Activated CD4-positive, alpha-beta memory T cell treated with anti-CD3 and anti-CD28 coated beads, Interleukin-2, amount 10 ng/mL, durations not matched to agents 7 days and 5 days (primary cell): ENCODE measurements around the gene AZU1. TPM values are rescaled to one million over a fixed set of nuclear protein-coding genes. Genes with fewer than 3 reads are reported as not detected.

Experiments used
- CTCF ChIA-PET: fragments of 350-600 bp; sonication (Branson Sonifier 250); formaldehyde crosslinking; loops from one replicate; lab custom pipeline; 2021; ENCODE audit warnings: antibody characterized with exemption, inconsistent platforms; lab: Charles Lee
- POLR2A ChIA-PET: fragments of 350-600 bp; sonication (Branson Sonifier 250); formaldehyde crosslinking; loops from one replicate; lab custom pipeline; 2021; ENCODE audit warnings: antibody characterized with exemption; lab: Charles Lee
- DNase-seq: peaks from one replicate; pipeline ENCODE4 v3.0.0-alpha.2; 2020
- H3K27ac Mint-ChIP-seq: one replicate; pipeline ENCODE4 v1.8.0; 2021; ENCODE audit warnings: mild to moderate bottlenecking, mixed read lengths
- H3K27me3 Mint-ChIP-seq: one replicate; pipeline ENCODE4 v1.8.0; 2021; ENCODE audit warnings: mixed read lengths
- H3K36me3 Mint-ChIP-seq: one replicate; pipeline ENCODE4 v1.8.0; 2021; ENCODE audit warnings: low read depth, mixed read lengths
- H3K4me1 Mint-ChIP-seq: one replicate; pipeline ENCODE4 v1.8.0; 2021; ENCODE audit warnings: mixed read lengths
- H3K4me3 Mint-ChIP-seq: one replicate; pipeline ENCODE4 v1.8.0; 2021; ENCODE audit warnings: mild to moderate bottlenecking, mixed read lengths
- H3K9me3 Mint-ChIP-seq: one replicate; pipeline ENCODE4 v1.8.0; 2021; ENCODE audit warnings: mixed read lengths
- total RNA-seq, 2 experiments: library from RNA; stranded (reverse); gene quantifications; one replicate each; pipeline ENCODE4 v1.2.3, GENCODE V29; 2021

The AZU1 gene
- total RNA-seq, 2 experiments from 2014 or later, result not detected

DNA sequence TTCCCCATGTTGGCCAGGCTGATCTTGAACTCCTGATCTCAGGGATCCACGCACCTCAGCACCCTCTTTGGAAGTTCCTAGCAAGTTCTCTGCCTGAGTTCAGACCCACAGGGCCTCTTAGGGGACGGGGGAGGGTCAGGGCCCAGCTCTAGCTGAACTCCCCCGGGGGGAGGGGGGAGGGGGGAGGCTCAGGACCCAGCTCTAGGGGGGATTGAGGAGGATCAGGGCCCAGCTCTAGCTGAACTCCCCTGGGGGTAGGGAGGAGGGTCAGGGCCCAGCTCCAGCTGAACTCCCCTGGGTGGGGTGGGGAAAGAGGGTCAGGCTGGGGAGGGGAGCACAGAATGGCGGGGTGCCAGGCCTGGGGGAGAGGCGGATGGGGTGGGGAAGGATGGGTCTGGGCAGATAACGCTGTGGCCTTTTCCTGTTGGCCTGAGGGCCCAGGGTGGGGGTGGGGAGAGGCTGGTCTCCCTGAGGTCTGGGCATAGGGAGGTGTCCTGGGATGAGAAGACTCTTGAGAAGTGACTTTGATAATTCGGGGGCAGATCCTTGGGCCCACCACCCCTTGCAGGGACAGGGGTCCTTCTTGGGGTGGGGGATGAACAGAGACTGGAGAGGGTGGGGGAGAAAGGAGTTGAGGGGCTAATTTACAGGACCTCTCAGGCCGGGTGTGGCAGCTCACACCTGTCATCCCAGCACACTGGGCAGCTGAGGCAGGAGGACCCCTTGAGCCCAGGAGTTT, 35.9 kb upstream of the AZU1 start:
- Mint-ChIP-seq H3K36me3 (no peaks in the 10 kb centered on the region), H3K4me3 (no peak overlapping the region), H3K9me3 (no peaks in the 10 kb centered on the region), H3K4me1 (peaks cover 3% of the 10 kb centered on the region), H3K27me3 (no peaks in the 10 kb centered on the region), H3K27ac (no peak overlapping the region)
- DNase-seq, result no peak
- ChIA-PET CTCF (no interaction called here), POLR2A (no interaction called here)

DNA sequence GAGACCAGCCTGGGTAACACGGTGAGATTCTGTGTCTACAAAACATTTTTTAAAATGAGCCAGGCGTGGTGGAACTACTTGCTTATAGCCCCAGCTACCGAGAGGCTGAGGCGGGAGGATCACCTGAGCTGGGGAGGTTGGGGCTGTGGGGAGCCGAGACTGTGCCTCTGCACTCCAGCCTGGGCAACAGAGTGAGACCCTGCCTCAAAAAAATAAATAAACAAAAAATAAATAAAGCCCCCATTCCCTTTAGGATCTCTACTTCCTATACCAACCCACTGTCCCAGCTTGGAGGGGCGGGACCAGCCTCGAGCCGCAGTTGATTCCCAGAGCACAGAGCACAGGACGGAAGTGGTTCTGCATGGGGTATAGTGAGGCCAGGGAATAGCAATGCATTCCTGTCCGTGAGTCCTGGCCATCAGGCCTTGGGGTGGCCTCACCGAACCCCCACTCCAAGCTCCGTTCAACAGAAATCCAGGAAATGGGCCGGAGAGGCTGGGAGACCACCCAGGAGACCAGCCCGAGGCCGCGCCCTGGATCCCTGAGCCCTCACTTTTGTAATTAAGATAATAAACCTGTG, 35.2 kb upstream of the AZU1 start:
- POLR2A ChIA-PET, result no interaction called here
- no peak for DNase-seq

DNA sequence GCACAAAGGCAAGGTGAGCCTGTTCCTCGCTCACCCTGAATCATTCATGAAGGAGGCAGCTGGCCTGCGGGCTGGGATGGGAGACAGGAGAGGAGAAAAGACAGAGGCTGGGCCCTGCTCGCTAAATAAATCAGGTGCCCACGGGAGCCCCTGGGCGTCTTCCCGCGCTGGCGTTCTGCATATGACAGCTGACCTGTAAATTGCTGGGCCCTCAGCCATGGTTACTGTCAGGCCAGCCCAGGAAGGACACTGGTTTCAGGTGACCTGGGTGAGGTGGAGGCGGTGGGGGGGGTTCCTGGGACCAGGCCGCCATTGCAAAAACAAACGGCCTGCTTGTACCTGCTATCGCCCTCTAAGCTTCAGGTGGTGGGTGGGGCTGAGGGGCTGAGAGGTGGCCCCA, 33.8 kb upstream of the AZU1 start:
- peaks cover 5% of the 10 kb centered on the region for H3K4me1 Mint-ChIP-seq
- no peak overlapping the region for H3K4me3 Mint-ChIP-seq
- no peak for DNase-seq
- no peaks in the 10 kb centered on the region for H3K27me3 Mint-ChIP-seq
- no peak overlapping the region for H3K27ac Mint-ChIP-seq
- H3K9me3 Mint-ChIP-seq, result no peaks in the 10 kb centered on the region
- POLR2A ChIA-PET, result no interaction called here
- peaks cover 5% of the 10 kb centered on the region for H3K36me3 Mint-ChIP-seq
- CTCF ChIA-PET, result interaction anchor here (0.6 kb wide), 1 partner anchor 285 kb away, joined by 3 read pairs; no protein-coding TSS in a partner anchor

More for the DNA sequence above, 35.2 kb upstream of the AZU1 start:
- Mint-ChIP-seq H3K4me1 (peaks cover 6% of the 10 kb centered on the region), H3K36me3 (no peaks in the 10 kb centered on the region), H3K27ac (no peak overlapping the region), H3K27me3 (no peaks in the 10 kb centered on the region), H3K4me3 (no peak overlapping the region), H3K9me3 (no peaks in the 10 kb centered on the region)
- CTCF ChIA-PET, result no interaction called here

DNA sequence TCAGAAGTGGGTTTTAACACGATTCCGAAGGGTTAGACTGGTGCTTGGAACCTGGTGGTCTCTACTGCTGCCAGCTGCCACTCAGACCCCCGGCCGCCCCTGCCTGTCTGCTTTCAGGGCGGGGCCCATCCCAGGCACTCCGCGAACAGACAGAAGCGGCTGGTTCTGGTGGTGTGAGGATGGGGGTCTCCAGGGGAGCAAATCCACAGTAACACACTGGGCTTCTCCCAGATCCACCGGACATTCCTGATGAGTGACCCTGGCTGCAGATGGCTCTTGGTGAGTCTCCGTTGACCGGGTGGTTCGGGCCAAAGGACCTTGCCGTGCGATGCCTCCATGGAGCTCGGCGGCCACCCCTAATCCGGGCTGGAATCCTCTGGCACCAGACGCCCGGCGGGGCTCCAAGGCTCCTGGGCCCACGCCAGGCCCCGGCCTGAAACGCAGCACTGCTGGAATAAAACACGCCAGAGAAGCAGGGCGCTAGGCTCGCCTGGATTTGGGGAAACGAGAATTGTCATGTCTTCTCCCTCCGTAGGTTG, 32.5 kb upstream of the AZU1 start:
- Mint-ChIP-seq H3K27me3 (no peaks in the 10 kb centered on the region), H3K4me3 (no peak overlapping the region), H3K9me3 (no peaks in the 10 kb centered on the region), H3K36me3 (peaks cover 19% of the 10 kb centered on the region), H3K27ac (no peak overlapping the region), H3K4me1 (peaks cover 16% of the 10 kb centered on the region)
- no peak for DNase-seq
- ChIA-PET POLR2A (no interaction called here), CTCF (no interaction called here)

DNA sequence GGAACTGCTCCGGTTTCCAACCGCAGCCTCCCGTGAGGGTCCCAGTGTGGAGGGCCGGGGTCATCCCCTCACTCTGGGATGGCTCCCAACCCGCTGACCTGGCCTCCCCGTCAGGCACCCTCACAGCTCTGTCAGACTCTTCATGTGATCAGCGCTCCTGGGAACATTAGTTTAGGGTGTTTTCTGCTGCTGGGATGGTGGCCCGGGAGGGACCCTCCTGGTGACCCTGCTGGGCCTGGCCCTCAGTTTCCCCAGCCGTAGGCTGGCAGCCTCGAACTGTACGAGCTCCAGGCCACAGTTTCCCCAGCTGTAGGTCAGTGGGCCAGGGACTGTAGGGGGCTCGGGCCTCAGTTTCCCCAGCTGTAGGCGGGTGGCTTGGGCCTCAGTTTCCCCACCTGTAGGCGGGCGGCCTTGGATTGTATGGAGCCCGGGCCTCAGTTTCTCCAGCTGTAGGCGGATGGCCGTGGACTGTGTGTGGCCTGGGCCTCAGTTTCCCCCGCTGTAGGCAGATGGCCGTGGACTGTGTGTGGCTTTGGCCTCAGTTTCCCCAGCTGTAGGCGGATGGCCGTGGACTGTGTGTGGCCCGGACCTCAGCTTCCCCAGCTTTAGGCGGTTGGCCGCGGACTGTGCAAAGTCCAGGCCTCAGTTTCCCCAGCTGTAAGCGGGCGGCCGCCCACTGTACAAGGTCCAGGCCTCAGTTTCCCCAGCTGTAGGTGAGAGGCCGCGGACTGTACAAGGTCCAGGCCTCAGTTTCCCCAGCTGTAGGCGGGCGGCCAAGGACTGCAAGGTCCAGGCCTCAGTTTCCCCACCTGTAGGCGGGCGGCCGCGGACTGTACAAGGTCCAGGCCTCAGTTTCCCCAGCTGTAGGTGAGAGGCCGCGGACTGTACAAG, 31.7 kb upstream of the AZU1 start:
- no peak for DNase-seq
- ChIA-PET POLR2A (interaction anchor here (1.2 to 1.7 kb wide), 4 partner anchors 12 to 473 kb away, joined by 3 to 7 read pairs (median 4); partner anchors contain the start of gene CIRBP), CTCF (interaction anchor here (1.0 kb wide), 1 partner anchor 26 kb away, joined by 6 read pairs; no protein-coding TSS in a partner anchor)
- Mint-ChIP-seq H3K4me3 (no peak overlapping the region), H3K27me3 (no peaks in the 10 kb centered on the region), H3K27ac (no peak overlapping the region), H3K9me3 (no peaks in the 10 kb centered on the region), H3K36me3 (peaks cover 25% of the 10 kb centered on the region), H3K4me1 (peaks cover 23% of the 10 kb centered on the region)

DNA sequence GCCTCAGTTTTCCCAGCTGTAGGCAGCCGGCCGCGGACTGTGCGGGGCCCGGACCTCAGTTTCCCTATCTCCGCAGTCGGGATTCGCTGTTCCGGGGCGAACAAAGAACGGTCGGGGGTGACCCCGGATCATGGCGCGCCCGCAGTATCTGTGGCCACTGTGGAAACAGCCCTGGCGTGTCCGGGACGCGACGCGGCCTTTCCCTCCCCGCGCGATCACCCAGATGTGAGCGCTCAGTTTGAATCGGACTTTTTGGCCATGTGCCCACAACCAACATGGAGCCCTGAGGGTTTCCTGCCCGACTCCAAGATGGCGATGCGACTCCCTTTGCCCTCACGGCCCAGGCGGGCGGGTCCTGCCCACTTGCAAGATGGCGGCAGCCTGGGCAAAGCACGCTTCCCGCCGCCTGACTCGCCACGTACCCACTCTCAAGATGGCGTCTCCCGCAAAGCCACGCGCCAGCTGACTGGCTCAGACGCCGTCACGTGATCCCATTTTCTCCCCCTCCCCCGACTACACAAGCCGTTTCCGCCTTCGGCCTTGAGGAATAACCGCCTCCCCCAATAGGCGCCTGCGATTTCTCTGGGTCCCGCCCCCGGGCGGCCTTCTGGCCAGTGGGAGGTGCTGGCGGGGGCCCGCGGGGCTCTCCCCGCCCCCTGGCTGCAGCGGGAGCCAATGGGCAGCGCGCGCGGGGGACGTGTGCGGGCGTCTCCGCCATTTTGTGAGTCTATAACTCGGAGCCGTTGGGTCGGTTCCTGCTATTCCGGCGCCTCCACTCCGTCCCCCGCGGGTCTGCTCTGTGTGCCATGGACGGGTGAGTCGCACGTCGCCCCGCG, 30.7 kb upstream of the AZU1 start, which contains the start of gene PTBP1:
Gene PTBP1, plus strand, starts transcription at position 761 of the 836 bp plus-strand sequence. Its CDS starts 46 bp downstream, at position 807.
- H3K27me3 Mint-ChIP-seq, result no peaks in the 10 kb centered on the region
- H3K4me1 Mint-ChIP-seq, result peaks cover 33% of the 10 kb centered on the region
- no peaks in the 10 kb centered on the region for H3K9me3 Mint-ChIP-seq
- ChIA-PET POLR2A (interaction anchor here (0.6 to 1.7 kb wide), 12 partner anchors 11 to 472 kb away, joined by 3 to 7 read pairs (median 3); partner anchors contain the start of gene CIRBP), CTCF (interaction anchor here (1.0 kb wide), 1 partner anchor 27 kb away, joined by 6 read pairs; no protein-coding TSS in a partner anchor)
- H3K36me3 Mint-ChIP-seq, result peaks cover 33% of the 10 kb centered on the region
- H3K27ac Mint-ChIP-seq, result peak within 1 kb of the TSS; percentile 83
- peak within 1 kb of the TSS; percentile 90 for H3K4me3 Mint-ChIP-seq
- DNase-seq, result peak; percentile 100

DNA sequence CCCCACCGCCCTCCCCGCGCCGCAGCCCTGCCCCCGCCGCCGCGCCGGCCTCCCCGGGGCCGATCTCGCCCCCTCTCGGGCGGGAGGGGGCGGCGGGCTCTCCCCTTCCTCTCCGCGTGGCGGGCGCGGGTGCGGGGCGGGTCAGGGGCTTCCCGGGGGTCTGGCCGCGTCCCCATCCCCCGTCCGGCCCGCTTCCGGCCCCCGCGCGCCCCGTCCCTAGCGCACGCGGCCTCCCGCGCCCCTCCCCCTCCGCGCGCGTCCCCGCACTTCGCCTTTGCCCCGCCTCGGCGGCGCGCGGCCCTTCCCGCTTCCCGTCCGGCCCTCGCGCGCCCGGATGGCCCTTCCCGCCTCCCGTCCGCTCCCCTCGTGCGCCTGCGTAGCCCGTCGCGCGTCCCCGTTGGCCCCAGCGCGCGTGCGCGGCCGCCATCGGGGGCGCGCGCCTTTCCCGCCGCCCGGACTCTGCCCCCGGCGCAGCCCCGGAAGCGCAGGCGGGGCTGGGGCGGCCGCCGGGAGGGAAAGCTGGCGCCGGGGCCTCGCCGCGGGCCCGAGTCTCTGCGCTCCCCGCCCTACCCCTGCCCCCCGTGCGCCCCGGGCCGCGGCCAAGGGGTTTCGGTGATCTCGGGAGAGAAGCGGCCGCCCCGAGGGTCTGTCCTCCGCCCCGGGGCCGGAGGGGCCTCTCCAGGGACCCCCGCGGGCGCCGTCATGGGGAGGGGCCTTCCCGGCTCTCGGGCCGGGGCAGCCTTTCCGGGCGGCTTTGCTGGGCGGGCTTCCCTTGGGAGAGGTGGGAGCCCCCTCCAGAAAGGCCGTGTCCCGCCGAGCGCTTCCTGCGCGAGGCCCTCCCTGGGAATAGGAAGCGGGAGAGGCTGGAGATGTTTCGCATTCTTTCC, 29.9 kb upstream of the AZU1 start:
- CTCF ChIA-PET, result no interaction called here
- POLR2A ChIA-PET, result interaction anchor here (0.6 to 2.3 kb wide), 15 partner anchors 9 to 336 kb away, joined by 3 to 7 read pairs (median 3); partner anchors contain the start of genes BSG, CFD, MED16 and RNU6-9
- H3K4me1 Mint-ChIP-seq, result peaks cover 40% of the 10 kb centered on the region
- peak; percentile 92 for DNase-seq
- H3K27ac Mint-ChIP-seq, result peak overlapping the region; percentile 83
- peaks cover 38% of the 10 kb centered on the region for H3K36me3 Mint-ChIP-seq
- H3K27me3 Mint-ChIP-seq, result no peaks in the 10 kb centered on the region
- peak overlapping the region; percentile 90 for H3K4me3 Mint-ChIP-seq
- no peaks in the 10 kb centered on the region for H3K9me3 Mint-ChIP-seq

DNA sequence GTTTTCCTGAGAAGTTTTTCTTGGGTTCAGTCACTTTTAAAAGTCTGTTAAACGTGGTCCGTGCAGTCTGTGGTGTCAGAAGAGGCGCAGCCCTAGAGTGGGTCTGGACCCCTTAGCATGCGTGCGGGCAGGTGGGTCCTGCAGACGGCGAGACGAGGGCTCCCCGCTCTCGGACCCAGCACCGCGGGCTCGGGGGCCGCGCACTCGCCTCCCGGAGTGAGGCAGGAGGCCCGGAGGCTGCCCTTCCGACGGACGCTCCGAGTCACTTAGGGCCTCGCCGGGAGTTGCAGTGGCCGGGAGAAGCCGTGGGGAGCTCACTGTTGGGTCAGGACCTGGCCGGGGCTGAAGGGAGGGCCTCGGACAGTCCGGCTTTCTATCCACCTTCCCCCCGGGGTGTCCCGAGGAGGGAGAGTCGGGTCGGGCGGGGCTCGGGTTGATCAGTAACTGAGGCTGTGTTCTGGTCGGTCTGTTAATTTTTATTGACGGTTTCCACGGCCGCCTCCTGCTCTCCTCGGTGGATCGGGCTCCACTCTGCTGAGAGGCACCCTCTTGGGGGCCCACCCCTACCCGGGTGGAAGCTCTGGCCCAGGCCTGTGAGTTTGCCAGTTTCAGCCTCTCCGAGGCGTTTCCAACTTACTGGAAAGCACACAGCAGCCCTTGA, 29.1 kb upstream of the AZU1 start:
- Mint-ChIP-seq H3K36me3 (peaks cover 45% of the 10 kb centered on the region), H3K4me1 (peaks cover 46% of the 10 kb centered on the region), H3K27ac (peak overlapping the region; percentile 89), H3K9me3 (no peaks in the 10 kb centered on the region), H3K27me3 (no peaks in the 10 kb centered on the region), H3K4me3 (peak overlapping the region; percentile 90)
- ChIA-PET POLR2A (interaction anchor here (0.6 to 2.3 kb wide), 11 partner anchors 8 to 317 kb away, joined by 3 to 6 read pairs (median 3); partner anchors contain the start of genes BSG, CFD, MED16 and RNU6-9), CTCF (no interaction called here)
- peak; percentile 33 for DNase-seq

DNA sequence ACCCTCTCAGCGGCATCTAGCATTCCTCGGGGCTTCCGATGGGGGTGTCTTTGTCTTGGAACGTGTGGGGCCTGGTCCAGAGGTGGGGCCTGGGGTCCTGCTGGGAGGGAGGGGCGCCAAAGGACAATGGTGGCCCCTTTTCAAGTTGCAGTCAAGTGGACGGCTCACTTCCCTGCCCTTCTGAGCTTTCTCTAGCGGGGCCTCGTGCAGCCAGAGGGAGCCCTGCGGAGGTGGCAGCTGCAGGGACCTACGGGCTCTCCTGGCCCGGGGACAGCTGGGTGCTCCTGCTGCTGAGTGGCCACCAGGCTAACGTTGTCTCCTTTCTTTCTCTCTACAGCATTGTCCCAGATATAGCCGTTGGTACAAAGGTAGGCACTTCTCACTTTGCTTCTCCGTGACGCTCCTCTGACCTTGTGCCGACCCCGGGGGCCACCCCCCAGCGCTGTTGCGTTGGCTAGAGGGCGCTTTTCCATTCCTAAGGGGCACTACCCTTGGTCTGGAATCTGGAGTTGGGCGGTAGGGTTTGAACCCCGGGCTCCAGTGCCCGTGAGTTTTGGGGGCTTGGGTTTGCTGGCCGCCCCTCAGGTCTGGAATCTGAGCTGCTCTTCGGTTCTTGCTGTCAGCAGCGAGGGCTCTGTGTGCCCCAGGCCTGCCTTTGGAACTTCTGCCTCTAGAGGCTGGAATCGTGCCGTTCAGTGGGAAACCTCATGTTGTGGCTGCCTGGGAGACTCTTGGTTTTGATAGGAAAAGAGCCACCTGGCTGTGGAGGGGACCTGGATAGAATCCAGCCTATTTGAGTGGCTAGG, 28.4 kb upstream of the AZU1 start:
- Mint-ChIP-seq H3K4me3 (peak overlapping the region; percentile 90), H3K4me1 (peaks cover 49% of the 10 kb centered on the region), H3K27ac (peak overlapping the region; percentile 89), H3K36me3 (peaks cover 52% of the 10 kb centered on the region), H3K27me3 (no peaks in the 10 kb centered on the region), H3K9me3 (no peaks in the 10 kb centered on the region)
- POLR2A ChIA-PET, result interaction anchor here (0.7 to 2.3 kb wide), 6 partner anchors 7 to 316 kb away, joined by 3 to 6 read pairs (median 4); partner anchors contain the start of gene WDR18
- CTCF ChIA-PET, result no interaction called here
- DNase-seq, result peak; percentile 37
